Panc1 (cell line): ENCODE measurements around the gene BTBD18. TPM values are rescaled to one million over a fixed set of nuclear protein-coding genes. Genes with fewer than 3 reads are reported as not detected.

Source experiments
- ATAC-seq: fragments of 200-7000 bp; cut with Tn5 transposase; 2 replicates; pipeline ENCODE4 v1.9.1; 2020; ENCODE audit warnings: mild to moderate bottlenecking, moderate library complexity
- BruUV-seq: library from RNA; stranded (reverse); fragments of 400-500 nt; replicated peaks from 2 replicates; lab custom pipeline; 2021; lab: Mats Ljungman, UMichigan
- CTCF ChIA-PET: fragments of 300-600 bp; sonication (Branson Sonifier 250); formaldehyde crosslinking; loops from one replicate; lab custom pipeline; 2022; ENCODE audit warnings: antibody characterized with exemption; lab: Charles Lee
- POLR2A ChIA-PET: fragments of 300-600 bp; sonication (Branson Sonifier 250); formaldehyde crosslinking; loops from one replicate; lab custom pipeline; 2022; ENCODE audit warnings: antibody characterized with exemption; lab: Charles Lee
- DNase-seq: peaks from one replicate; pipeline ENCODE4 v3.0.0-alpha.2; 2010; ENCODE audit warnings: low read depth, low spot score
- H3K27ac ChIP-seq: 2 replicates; pipeline ENCODE4 v1.5.1; 2011; ENCODE audit warnings: mild to moderate bottlenecking, low read length, inconsistent platforms
- H3K27me3 ChIP-seq: fragments of 200-500 bp; sonication (Bioruptor generic); 2 replicates; pipeline ENCODE4 v1.6.0; 2014; ENCODE audit warnings: low read length, inconsistent platforms; ENCODE audit not compliant: control insufficient read depth, insufficient read depth
- H3K36me3 ChIP-seq: fragments of 200-500 bp; sonication (Bioruptor generic); 2 replicates; pipeline ENCODE4 v1.5.1; 2014; ENCODE audit warnings: inconsistent platforms, mild to moderate bottlenecking, low read length, moderate library complexity; ENCODE audit not compliant: control insufficient read depth, insufficient read depth
- H3K4me1 ChIP-seq: 2 replicates; pipeline ENCODE4 v1.5.1; 2011; ENCODE audit warnings: inconsistent platforms, mild to moderate bottlenecking, low read length, moderate library complexity; ENCODE audit not compliant: control insufficient read depth, insufficient read depth
- H3K4me3 ChIP-seq, 2 experiments: 2 replicates each; pipeline ENCODE4 v1.5.1; 2011 to 2012; ENCODE audit warnings: low read depth in 2 of 2, low read length in 2 of 2, mild to moderate bottlenecking in 2 of 2, inconsistent platforms in 1 of 2, moderate library complexity in 1 of 2
- H3K9me3 ChIP-seq: fragments of 200-500 bp; sonication (Bioruptor generic); 2 replicates; pipeline ENCODE4 v1.5.1; 2014; ENCODE audit warnings: low read depth, mild to moderate bottlenecking, inconsistent platforms, low read length, moderate library complexity; ENCODE audit not compliant: control insufficient read depth, insufficient read depth
- POLR2AphosphoS5 ChIP-seq: IDR thresholded peaks from 2 replicates; pipeline ENCODE4 v1.6.1; 2012; ENCODE audit warnings: mild to moderate bottlenecking, low read depth, low read length, moderate library complexity
- SIN3A ChIP-seq: IDR thresholded peaks from 2 replicates; pipeline ENCODE4 v1.6.1; 2012; ENCODE audit warnings: low read depth, mild to moderate bottlenecking, low read length, moderate library complexity, borderline replicate concordance; ENCODE audit not compliant: insufficient read depth
- TCF7L2 ChIP-seq: IDR thresholded peaks from 2 replicates; pipeline ENCODE4 v1.6.1; 2011; ENCODE audit warnings: mild to moderate bottlenecking, low read depth, low read length, inconsistent platforms
- in situ Hi-C: cut with HindIII; loops from 2 replicates; pipeline ENCODE4 v1.10.0; 2016; ENCODE audit warnings: low sequenced_read_pairs, low pct_unique_long_range_greater_than_20kb
- intact Hi-C: fragments of 100-400 bp; cut with micrococcal nuclease; formaldehyde crosslinking; loops from one replicate; pipeline ENCODE4 v1.10.0; 2022; ENCODE audit not compliant: unreplicated experiment
- total RNA-seq: library from RNA; stranded (reverse); gene quantifications from one replicate; pipeline ENCODE4 v1.2.1, GENCODE V29; 2021; ENCODE audit not compliant: unreplicated experiment
- TF ChIP-seq, protein P1 (sequence below), 2 experiments: IDR thresholded peaks; 2 replicates each; pipeline ENCODE4 v1.6.1; 2011 to 2012; ENCODE audit warnings: low read depth in 2 of 2, control low read depth in 1 of 2, low read length in 1 of 2, mild to moderate bottlenecking in 1 of 2, moderate library complexity in 1 of 2; ENCODE audit not compliant: insufficient read depth in 1 of 2
- TF ChIP-seq, protein P2 (sequence below): fragments of 450-650 bp; IDR thresholded peaks from 2 replicates; pipeline ENCODE4 v1.5.1; 2017; ENCODE audit warnings: mild to moderate bottlenecking

BTBD18 gene
- total RNA-seq, 1 experiment from 2014 or later, result not detected

DNA sequence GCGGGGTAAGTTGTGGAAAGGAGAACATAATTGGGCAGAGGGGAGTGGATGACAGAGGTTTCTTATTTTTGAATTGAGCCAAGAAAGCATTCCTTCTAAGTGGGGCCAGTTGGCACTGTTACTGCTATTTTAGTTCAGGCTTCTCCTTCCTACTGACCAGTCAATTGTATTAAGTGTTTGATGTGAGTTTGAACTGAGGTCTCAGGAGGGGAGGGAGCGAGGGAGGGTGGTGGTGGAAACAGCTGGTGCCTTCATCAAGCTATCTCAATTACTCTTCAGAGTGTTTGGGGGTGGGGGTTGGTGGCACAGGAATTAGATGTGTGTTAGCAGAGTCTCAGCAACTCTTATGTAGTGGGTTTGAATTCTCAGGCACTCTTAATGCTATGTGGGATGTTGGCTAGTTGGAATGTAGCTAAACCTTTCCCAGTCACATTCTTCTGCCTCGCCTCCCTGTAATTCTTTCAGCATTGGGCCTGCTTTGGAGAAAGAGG, 24.5 kb upstream of the BTBD18 start:
- in situ Hi-C loops (no loop called here), intact Hi-C loops (no loop called here)
- CTCF ChIA-PET, result no interaction called here
- no peak for TF ChIP-seq TCF7L2
- TF ChIP-seq, protein P1, sequence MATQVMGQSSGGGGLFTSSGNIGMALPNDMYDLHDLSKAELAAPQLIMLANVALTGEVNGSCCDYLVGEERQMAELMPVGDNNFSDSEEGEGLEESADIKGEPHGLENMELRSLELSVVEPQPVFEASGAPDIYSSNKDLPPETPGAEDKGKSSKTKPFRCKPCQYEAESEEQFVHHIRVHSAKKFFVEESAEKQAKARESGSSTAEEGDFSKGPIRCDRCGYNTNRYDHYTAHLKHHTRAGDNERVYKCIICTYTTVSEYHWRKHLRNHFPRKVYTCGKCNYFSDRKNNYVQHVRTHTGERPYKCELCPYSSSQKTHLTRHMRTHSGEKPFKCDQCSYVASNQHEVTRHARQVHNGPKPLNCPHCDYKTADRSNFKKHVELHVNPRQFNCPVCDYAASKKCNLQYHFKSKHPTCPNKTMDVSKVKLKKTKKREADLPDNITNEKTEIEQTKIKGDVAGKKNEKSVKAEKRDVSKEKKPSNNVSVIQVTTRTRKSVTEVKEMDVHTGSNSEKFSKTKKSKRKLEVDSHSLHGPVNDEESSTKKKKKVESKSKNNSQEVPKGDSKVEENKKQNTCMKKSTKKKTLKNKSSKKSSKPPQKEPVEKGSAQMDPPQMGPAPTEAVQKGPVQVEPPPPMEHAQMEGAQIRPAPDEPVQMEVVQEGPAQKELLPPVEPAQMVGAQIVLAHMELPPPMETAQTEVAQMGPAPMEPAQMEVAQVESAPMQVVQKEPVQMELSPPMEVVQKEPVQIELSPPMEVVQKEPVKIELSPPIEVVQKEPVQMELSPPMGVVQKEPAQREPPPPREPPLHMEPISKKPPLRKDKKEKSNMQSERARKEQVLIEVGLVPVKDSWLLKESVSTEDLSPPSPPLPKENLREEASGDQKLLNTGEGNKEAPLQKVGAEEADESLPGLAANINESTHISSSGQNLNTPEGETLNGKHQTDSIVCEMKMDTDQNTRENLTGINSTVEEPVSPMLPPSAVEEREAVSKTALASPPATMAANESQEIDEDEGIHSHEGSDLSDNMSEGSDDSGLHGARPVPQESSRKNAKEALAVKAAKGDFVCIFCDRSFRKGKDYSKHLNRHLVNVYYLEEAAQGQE (IDR thresholded peaks at IDR 0.05; ENCODE audit: insufficient read depth in 1 of 2, low read depth in 2 of 2, low read length in 1 of 2), result no peak
- no peak for TF ChIP-seq POLR2AphosphoS5
- no peak for TF ChIP-seq SIN3A
- TF ChIP-seq, protein P2, sequence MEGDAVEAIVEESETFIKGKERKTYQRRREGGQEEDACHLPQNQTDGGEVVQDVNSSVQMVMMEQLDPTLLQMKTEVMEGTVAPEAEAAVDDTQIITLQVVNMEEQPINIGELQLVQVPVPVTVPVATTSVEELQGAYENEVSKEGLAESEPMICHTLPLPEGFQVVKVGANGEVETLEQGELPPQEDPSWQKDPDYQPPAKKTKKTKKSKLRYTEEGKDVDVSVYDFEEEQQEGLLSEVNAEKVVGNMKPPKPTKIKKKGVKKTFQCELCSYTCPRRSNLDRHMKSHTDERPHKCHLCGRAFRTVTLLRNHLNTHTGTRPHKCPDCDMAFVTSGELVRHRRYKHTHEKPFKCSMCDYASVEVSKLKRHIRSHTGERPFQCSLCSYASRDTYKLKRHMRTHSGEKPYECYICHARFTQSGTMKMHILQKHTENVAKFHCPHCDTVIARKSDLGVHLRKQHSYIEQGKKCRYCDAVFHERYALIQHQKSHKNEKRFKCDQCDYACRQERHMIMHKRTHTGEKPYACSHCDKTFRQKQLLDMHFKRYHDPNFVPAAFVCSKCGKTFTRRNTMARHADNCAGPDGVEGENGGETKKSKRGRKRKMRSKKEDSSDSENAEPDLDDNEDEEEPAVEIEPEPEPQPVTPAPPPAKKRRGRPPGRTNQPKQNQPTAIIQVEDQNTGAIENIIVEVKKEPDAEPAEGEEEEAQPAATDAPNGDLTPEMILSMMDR, result no peak
- no TSS peak for BruUV-seq
- H3K9me3 ChIP-seq, result no peaks in the 10 kb centered on the region
- no peak for DNase-seq
- H3K4me3 ChIP-seq, result peak overlapping the region in 1 of 2 experiments; percentile 28; a peak in 2 of 4 replicates
- no peak for ATAC-seq
- H3K36me3 ChIP-seq, result no peaks in the 10 kb centered on the region; the same call in 1 of the 2 replicates
- H3K27me3 ChIP-seq, result no peaks in the 10 kb centered on the region
- POLR2A ChIA-PET, result no interaction called here
- peaks cover 89% of the 10 kb centered on the region for H3K4me1 ChIP-seq
- peak overlapping the region; percentile 99 for H3K27ac ChIP-seq

DNA sequence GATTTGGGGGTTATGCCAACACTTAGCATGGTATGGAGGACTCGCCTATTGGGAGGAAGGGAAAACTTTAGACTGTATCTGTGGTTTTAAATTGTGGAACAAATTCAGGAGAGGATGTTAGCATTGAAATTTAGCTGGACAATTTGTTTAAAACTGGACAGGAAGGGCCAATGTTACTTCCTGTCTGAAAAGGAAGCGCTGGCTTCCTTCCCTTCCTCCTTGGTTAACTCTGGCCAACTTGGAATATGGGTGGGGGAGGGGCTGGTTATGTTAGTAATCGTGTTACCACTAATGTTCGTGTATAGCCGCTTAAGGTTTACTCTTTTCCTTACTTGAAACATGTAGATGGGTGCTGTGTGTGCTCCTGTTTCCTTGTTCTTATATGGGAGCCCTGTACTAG, 23.9 kb upstream of the BTBD18 start:
- in situ Hi-C loops (no loop called here), intact Hi-C loops (no loop called here)
- peak overlapping the region; percentile 99 for H3K27ac ChIP-seq
- ATAC-seq (no peak), DNase-seq (no peak)
- H3K4me3 ChIP-seq, result peak overlapping the region in 1 of 2 experiments; percentile 28; a peak in 2 of 4 replicates
- TSS peak; percentile 4 for BruUV-seq
- H3K27me3 ChIP-seq, result no peaks in the 10 kb centered on the region
- TF ChIP-seq TCF7L2 (no peak), POLR2AphosphoS5 (no peak)
- TF ChIP-seq, protein P1 (IDR thresholded peaks at IDR 0.05; ENCODE audit: insufficient read depth in 1 of 2, low read depth in 2 of 2, low read length in 1 of 2), result no peak
- TF ChIP-seq, protein P2, result no peak
- peaks cover 85% of the 10 kb centered on the region for H3K4me1 ChIP-seq
- no peaks in the 10 kb centered on the region for H3K9me3 ChIP-seq
- CTCF ChIA-PET, result no interaction called here
- H3K36me3 ChIP-seq, result no peaks in the 10 kb centered on the region; the same call in 1 of the 2 replicates
- POLR2A ChIA-PET, result no interaction called here
